HG03135 (cell line): ENCODE measurements around the gene LKAAEAR1.

Source experiments
- ATAC-seq: cut with Tn5 transposase; IDR thresholded peaks from one replicate; pipeline ENCODE4 v1.9.1; 2021; ENCODE audit warnings: mild to moderate bottlenecking, moderate library complexity; ENCODE audit not compliant: unreplicated experiment

Gene LKAAEAR1

DNA sequence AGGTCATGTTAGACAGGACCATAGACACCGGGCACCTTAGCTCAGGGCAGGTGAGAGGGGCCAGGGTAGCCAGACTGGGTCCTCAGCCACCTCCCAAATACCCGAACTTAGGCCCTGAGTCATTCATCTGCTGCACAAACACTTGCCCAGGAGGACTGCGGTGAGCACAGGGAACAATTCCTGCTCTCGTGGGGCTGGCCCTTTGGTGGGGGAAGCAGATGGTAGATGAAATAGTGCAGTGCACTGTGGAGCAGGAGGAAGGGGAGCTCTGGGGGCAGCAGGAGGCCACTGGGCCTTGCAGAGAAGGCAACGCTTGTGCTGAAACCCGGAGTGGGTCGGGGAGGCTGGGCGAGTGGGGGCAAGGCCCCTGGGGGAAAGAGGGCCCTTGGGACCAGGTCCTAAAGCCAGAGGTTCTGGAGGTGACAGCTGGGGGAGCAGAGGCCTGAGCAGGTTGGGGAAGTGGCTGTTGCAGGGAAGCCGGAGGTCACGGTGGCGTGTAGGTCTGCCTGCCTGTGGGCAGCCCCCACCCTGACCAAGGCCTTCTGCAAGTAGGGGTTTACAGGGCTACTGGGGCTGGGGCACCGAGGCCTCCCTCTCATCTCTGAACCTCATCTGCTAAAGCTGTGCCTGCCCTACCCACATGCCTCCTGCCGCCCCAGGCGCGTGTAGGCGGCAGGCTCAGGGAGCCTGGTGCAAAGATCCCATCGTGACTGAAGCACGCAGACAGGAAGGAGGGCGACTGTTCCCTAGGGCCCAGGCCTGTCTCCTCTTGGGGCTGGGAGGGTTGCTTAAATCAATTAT is 27.8 kb upstream of the LKAAEAR1 start:
- ATAC-seq, result no peak

DNA sequence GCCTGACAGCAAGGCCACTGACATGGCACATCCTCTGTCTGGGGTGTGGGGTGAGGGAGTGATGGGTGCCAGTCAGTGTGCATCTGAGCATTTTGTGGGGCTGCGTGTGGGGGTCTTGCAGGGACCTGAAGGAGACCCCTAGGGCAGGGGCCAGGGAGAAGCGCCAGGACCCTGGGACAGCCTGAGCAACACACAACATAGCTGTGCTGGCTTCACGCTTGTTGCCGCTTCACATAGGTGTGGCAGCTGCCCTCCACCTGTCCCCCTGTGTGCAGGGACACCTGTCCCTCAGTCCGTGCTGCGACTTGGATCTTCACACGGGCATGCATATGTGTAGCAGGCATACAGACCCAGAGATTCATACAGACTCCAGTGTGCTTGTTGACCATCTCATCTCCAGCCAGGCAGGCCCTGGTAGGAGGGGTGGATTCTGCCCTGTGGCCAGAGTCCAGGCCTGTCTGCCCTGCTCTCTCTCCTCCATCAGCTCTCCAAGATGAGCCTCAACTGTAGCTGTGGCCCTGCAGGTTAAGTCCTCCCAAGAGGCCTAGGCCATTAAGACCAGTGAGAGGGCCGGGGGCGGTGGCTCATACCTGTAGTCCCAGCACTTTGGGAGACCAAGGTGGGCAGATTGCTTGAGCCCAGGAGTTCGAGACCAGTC is 26.3 kb upstream of the LKAAEAR1 start:
- ATAC-seq, result no peak

DNA sequence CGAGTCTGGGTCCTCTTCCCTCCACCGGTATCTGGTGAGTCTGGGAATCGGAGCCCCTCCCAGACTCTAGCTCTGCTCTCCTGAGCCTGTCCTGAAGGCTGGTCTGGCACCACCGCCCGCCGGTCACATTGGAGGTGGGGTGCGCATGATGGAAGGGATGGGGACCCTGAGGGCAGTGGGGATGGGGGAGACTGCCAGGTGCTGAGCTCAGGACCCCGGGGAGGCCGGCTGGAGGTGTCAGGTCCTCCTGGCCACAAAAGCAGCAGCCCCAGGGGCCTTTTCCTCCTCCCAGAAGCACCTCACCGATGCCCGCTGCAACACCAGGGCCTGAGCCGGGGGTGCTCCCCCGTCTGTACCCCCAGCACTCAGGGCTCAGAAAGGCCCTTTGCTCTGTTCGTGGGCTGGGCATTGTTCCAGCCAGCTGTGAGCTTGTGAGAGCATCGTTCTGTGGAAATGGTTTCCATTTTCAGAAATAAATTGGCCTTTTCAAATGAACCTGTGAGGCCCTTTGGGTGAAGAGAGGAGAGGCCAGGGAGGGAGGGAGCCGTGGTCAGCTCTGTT is 25.7 kb upstream of the LKAAEAR1 start:
- no peak for ATAC-seq

DNA sequence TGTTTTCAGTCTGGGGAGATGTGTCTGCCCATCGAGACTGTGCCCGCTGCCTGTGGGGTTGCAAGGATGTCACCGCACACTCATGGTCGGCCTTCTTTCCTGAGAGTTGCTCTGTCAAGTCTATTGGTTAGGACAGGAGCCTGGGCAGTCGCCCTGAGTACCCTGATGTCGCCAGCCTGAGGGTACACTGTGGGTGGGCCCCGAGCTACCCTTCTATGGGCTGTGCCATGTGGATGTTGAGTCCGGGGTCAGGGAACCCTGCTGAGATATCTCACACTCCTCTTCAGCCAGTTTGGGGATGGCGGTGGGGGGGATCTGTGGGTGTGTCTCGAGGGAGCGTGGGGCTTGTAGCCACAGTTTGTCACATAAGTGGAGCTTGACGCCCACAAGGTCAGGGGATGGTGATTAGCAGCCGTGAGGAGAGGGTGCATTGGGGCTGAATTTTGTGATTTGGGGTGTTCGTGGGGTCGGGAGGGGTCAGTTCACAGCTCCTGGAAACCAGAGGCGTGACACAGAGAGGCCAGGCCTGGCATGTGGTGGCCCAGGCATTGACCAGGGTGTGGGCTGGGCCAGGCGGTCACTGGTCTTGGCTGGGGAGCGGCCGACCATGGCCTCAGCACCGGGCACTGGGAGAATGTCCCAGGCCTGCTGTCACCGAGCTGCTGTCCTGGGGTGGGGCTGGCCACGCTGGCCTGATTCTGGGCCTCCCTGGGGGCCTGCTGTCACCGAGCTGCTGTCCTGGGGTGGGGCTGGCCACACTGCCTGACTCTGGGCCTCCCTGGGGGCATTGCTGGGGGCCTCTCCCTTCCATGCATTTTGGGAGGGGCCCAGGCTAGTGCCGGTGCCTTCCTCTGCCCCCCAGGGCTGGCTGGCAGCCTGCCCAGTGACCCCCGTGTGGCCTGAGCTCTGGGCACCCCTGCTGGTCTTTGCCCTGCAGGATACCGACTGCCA is 24.8 kb upstream of the LKAAEAR1 start:
- no peak for ATAC-seq

DNA sequence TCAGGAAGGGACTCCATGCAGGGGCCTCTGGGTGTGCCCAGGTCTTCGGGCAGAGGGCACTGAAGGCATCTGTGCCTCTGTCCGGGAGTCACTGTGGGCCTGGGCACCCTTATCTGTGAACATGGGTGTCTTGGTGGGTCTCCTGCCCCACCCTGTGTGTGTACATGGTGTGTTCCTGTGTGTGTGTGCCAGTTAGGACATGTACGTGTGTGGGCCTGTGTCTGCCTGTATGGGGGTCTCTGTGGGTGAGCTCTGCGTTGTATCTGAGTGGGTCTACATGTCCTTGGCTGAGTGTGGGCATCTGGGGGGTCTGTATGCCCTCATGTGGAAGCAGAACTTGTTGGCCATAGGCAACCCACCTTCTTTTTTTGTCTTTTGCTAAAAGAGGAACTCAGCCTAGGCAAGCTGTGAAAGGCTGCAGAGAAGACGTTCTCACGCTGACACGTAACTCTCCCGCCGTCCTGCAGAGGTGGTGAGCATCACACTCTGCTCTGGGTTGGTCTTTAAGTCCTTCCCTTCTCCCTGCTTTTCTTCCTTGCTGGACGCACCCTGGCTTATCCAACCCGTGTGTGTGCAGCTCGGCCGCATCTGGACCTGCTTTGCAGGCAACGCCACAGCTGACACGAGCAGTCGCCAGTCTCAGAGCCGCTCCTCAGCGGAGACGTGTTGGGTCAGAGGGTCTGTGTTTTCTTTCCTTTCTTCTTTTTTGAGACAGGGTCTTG is 23.7 kb upstream of the LKAAEAR1 start:
- no peak for ATAC-seq

DNA sequence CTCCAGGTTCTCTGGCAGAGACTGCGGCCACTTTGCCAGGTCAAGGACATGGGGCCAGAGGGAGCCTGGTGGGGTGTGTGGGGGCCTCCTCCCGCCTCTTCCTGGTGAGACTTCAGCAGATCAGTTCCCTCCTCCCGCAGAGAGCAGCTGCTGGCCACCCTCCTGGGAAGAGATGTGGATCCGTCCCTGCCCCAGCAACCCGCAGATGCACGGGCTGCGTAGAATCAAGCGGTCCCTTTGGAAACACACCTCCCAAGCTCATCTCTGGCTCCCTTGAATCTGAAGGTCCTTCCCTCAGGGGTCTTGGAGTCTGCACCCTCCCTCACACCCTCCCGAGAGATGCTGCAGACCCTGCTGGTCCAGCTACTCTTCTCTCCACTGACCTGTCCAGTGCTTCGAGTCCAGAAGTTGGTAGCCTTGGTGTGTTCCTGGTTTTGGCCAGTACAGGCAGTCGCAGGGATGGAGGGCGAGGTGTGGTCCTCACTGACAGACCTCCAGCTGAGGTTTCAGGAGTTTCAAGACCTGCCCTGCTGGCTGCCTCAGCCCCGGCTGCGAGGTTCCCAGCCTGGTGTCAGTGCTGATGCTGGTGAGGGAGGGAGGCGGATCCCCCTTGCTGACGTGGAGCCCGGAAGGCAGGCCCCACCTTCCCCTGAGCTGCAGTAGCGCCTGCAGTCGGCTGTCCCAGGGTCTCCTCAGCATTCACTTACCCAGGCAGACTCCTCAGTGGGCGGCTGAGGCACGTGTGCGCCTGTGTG is 23.0 kb upstream of the LKAAEAR1 start, which contains the start of gene NPBWR2:
NPBWR2 (minus strand) TSS at position 585 of the 755 bp plus-strand sequence. CDS start 734 bp downstream, outside the sequence.
- no peak for ATAC-seq

DNA sequence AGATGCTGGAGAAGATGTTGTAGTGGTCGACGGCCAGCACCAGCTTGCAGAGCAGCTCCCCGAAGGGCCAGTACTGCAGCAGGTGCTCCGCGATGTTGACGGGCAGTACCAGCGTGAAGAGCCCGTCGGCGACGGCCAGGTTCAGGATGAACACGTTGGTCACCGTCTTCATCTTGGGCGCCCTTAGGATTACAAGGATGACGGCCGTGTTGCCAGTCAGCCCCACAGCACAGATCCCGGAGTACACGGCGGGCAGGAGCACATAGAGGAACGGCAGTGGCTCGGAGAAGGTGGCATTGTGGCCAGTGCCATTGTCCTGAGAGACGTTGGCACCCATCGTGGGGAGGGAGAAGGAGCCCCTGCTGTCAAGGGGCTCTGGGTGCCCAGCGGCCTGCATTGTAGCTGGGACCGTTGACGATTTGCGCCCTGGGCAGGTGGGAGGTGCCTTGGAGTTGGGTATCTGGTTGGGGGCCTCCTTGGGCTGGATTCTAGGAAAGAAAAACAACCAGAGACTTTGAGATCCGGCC is 22.3 kb upstream of the LKAAEAR1 start:
- ATAC-seq, result no peak

DNA sequence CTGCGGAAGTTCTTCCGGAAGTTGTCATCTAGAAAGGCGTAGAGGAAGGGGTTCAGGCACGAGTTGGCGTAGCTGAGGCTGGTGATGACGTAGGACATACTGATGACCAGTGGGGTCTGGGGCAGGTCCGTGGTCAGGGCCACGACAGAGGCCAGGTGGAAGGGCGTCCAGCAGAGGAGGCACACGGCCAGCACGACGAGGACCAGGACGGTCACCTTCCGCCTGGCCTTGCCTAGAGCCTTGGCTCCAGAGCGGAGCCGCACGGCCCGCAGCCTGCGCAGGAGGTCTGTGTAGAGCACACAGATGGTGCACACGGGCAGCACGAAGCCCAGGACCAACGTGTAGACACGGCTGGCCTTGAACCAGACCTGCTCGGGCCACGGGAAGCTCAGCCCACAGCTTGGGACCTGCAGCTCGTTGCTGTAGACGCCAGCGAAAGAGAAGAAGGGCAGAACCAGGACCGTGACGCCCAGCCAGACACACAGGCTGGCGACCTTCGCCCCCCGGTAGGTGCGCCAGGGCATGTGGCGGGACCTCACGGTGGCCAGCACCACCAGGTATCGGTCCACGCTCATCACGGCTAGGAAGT is 21.7 kb upstream of the LKAAEAR1 start:
- no peak for ATAC-seq

DNA sequence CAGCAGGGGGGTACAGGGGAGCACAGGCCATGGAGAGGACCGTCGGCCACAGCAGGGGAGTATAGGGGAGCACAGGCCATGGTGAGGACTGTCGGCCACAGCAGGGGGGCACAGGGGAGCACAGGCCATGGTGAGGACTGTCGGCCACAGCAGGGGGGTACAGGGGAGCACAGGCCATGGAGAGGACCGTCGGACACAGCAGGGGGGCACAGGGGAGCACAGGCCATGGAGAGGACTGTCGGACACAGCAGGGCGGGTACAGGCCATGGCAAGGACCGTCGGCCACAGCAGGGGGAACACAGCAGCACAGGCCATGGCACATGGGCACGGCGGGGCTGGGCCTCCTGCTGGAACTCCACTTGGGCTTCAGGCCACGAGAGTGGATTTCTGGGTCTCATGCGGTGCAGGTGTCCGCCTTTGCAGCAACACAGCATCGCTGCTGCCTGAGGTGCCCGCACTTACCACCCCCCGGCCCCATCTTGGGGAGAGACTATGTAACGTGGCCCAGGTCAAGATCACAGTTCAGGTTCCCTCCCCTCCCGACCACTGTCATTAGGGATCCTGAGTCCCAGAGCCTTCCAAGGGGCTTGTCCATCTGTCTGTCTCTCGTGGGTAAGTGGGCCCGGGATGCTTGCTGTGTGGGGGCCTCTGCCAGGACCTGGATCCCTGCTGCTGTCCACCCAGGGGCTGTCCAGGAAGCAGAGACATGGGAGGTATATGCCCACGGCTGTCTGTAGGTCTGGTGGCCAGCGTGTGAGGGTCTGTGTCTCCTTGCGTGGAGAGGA is 20.7 kb upstream of the LKAAEAR1 start:
- ATAC-seq, result no peak

DNA sequence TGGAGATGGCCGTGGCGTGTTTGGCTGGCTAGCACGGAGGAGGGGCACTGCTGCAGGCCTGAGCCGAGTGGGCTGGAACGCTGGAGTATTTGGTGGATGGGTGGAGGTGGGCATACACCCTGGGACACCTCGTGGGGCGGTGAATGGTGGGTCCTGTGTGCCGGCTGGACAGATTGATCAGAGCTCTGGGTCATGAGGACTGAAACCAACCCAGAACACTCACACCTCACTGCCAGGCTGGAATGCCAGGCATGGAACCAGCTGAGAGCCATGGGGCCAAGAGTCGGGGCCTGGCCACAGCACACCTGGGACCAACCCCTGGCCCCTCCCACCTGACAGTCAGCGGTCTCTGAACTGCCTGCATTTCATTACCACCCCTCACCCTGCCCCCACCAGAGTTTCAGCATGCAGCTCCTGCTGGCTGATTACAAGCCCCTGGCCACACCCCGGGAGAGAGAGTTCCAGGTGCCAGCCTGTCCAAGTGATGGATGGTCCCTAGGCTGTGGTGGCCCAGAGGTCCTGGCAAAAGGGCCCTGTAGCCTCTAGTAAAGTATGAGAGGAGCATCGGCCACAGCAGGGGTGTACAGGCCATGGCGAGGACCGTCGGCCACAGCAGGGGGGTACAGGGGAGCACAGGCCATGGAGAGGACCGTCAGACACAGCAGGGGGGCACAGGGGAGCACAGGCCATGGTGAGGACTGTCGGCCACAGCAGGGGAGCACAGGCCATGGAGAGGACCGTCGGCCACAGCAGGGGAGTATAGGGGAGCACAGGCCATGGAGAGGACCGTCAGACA is 19.9 kb upstream of the LKAAEAR1 start:
- ATAC-seq, result no peak

DNA sequence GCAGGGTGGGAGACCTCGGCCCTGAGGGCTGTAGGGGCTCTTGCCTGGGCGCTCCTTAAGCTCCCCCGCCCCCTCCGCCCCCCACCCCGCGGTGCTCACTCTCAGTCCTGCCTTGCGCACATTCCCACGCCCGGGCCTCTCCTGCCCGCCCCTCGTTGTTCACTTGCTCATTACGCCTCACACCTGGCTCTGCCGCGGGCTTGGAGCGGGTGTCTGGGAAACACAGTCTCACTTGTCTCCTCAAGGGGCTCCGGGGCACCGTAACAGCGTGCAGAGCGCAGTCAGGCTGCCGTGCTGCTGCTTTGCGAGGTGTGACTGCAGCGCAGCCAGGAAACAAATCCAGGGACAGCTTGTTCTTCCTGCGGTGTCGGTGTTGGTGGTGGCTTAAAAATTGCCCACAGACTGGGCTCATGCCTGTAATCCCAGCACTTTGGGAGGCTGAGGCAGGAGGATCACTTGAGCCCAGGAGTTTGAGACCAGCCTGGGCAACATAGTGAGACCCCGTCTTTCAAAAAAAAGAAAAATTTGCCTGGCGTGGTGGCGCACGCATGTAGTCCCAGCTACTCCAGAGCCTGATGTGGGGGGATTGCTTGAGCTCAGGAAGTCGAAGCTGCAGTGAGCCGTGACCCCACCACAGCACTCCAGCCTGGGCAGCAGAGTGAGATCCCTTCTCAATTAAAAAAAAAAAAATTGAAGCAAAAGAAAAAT is 18.6 kb upstream of the LKAAEAR1 start:
- no peak for ATAC-seq

DNA sequence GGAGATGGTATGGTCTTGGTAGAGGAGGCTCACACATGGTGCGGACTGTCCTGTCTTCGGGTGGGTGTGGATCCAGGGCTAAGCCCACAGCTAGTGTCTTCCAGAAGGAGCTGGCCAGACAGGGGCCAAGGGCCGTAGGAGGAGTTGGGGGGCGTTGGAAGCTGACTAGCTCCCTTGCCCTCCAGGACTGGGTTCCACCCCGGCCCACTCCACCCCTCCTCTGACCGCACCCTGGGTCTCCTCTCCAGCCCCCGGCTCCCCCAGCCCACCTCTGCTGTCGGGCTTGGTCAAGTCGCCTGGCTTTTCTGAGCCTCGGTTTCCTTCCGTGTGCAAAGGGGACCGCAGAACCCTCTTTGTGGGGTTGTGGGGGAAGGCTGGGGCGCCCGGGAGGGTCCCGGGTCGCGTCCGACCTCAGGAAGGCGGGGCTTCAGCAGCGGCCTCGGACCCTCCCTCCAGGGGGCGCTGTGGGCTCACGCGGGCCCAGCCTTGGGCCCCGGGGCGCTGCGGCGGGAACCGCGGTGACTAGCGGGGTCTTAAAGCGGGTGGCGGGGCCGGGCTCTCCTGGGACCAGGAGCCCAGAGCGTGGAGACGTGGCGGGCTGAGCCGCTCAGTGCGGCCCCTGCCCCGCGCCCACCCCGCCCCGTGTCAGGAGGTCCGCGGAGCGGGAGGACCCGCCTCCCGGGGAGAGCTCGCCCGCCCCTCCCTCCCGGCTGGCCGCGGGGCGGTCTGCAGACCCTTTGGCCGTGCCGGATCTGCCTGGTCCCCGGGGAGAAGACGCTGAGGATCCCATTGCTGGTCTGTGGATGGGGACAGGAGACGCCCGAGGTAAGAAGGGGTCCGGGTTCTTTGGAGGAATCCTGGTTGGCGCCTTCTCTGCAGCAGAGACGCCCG is 17.8 kb upstream of the LKAAEAR1 start:
- no peak for ATAC-seq

DNA sequence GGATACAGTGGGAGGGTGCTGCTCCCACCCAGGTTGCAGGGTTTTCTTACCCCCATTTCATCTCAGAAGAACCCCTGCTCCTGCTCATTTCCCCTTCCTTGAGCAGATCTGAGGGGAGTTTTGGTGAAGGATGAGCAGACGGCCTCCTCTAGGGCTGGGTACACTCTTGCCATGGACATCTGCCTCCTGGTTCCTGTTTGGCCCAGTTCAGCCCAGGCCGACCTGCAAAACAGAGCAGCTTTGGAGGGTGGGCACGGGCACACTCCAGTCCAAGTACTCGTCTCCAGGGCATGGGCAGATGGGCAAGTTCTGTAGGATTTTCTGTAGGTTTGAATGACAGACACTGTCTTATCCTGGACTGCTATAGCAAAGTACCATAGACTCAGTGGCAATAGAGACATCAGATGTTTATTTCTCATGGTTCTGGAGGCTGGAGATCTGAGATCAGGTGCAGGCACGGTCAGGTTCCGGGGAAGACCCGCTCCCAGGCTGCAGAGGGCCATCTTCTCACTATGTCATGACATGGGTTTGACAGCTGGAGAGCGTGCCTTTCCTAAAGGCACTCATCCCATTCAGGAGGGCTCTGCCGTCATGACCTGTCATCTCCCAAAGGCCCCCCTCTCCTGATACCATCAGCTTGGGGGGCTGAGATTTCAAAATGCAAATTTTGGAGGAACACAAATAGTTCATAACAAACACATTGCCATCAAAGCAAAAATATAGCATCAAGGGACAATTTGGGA is 16.9 kb upstream of the LKAAEAR1 start:
- no peak for ATAC-seq

DNA sequence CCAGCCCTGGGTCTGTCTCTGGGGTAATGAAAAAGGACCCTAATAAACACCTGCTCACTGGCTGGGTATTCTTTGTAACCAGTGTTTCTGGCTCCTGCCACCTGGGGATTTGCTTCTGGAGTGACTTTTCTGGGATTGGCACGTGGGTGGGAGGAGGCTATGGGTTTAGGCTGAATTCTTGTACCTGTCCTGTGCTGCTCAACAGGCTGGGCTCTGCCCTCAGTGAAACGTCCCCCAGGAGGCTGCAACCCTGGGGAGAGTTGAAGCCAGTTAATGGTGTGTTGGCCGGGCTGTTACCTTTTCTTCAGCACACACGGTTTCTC is 16.3 kb upstream of the LKAAEAR1 start:
- no peak for ATAC-seq

DNA sequence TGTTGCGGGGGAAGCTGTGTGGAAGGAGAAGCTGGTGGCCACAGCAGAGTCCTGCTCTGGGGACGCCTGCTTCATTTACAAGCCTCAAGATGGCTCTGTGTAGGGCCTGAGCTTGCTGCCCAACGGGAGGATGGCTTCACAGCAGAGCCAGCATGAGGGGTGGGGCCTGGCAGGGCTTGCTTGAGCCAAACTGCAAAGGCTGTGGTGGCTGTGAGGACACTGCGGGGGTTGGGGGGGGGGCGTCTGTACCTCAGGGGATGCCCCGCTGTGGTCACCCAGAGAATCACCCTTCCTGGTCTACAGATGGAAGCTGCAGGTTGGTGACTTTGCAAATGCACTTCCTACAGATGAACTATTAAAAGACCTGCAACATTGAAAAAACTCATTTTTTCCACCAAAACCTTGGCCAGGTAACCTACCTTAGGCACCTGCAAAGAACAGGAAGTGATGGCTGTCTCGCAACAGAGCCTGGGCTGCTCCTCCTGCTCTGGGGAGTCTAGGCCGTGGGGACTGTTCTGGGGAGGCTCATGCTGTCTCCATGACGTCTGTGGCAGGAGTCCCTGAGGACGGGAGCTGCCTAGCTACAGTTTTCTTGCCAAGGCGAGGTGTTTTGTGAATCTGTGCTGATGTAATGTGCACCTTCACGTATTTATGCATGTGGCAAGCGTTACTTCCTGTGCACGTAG is 15.8 kb upstream of the LKAAEAR1 start:
- ATAC-seq, result no peak
